SK-N-MC (cell line): ENCODE data around the gene CYP2D6.

Experiments used
- EZH2 ChIP-seq: fragments of 200-600 bp; sonication (generic); IDR thresholded peaks from one replicate; pipeline ENCODE4 v1.6.1; 2017; ENCODE audit warnings: antibody characterized with exemption
- POLR2AphosphoS5 ChIP-seq: IDR thresholded peaks from 2 replicates; pipeline ENCODE4 v1.6.1; 2012; ENCODE audit warnings: mild to moderate bottlenecking, low read depth, low read length, borderline replicate concordance

GRCh38 chr22:42172773-42173172, 42.2 kb upstream of the CYP2D6 start:
- TF ChIP-seq EZH2 (no peak), POLR2AphosphoS5 (no peak)
